SK-N-MC (cell line): Measurements from ENCODE around the gene SYNDIG1L.

Source experiments
- EZH2 ChIP-seq: fragments of 200-600 bp; sonication (generic); IDR thresholded peaks from one replicate; pipeline ENCODE4 v1.6.1; 2017; ENCODE audit warnings: antibody characterized with exemption
- POLR2AphosphoS5 ChIP-seq: IDR thresholded peaks from 2 replicates; pipeline ENCODE4 v1.6.1; 2012; ENCODE audit warnings: mild to moderate bottlenecking, low read depth, low read length, borderline replicate concordance

DNA sequence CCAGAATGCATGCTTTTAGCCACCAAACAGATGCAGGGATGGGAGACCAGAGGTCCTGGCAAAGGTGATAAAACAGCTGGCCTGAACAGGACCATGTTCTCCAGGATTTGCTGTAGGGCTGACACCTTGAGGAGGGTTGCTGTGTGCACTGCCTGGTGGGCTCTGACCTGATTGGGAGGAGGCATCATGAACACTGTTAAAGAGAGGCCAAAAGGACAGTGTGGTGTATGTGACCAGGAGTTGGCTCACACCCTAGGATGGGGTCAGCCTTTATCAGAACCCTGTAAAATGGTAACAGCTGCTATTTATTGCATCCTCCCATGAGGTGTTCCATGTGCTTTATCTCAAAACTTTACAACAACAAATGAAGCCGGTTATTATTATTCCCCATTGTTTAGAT lies 8.8 kb downstream of the SYNDIG1L start:
- TF ChIP-seq POLR2AphosphoS5, result no peak
- no peak for TF ChIP-seq EZH2
